Measurements from ENCODE around the gene SLC25A26. TPM values are rescaled to one million over a fixed set of nuclear protein-coding genes. Genes with fewer than 3 reads are reported as not detected.
"Not testable (repeated sequence)": the region's sequence is repeated elsewhere in the genome, so short reads cannot be mapped to it uniquely, and the experiment has no call there.

SLC25A26 gene
- total RNA-seq, 2 donors from 2014 or later: 17.1 to 17.8 TPM

- H3K27ac ChIP-seq: no peak overlapping the region
- no peaks in the 10 kb centered on the region for H3K9me3 ChIP-seq
- intact Hi-C loops (cut with DNase I): no loop called here
- TF ChIP-seq CTCF (IDR thresholded peaks at IDR 0.05): no peak
- H3K27me3 ChIP-seq: no peaks in the 10 kb centered on the region
- H3K36me3 ChIP-seq: no peaks in the 10 kb centered on the region
- no peak overlapping the region for H3K9ac ChIP-seq (ENCODE audit: low read depth in 2 of 2, low read length in 2 of 2)
- DNase-seq: no peak
- H3K4me1 ChIP-seq: no peaks in the 10 kb centered on the region
- no peak overlapping the region for H3K4me3 ChIP-seq
Measured at GRCh38 chr3:66280304-66280703, 59.5 kb downstream of the SLC25A26 start.

GRCh38 chr3:66291922-66292321 is 71.1 kb downstream of the SLC25A26 start:
- H3K27ac ChIP-seq; H3K9ac ChIP-seq (ENCODE audit: low read depth in 2 of 2, low read length in 2 of 2); intact Hi-C loops (cut with DNase I); H3K36me3 ChIP-seq; H3K4me1 ChIP-seq; DNase-seq; H3K9me3 ChIP-seq; H3K27me3 ChIP-seq; H3K4me3 ChIP-seq: not testable (repeated sequence)

DNA sequence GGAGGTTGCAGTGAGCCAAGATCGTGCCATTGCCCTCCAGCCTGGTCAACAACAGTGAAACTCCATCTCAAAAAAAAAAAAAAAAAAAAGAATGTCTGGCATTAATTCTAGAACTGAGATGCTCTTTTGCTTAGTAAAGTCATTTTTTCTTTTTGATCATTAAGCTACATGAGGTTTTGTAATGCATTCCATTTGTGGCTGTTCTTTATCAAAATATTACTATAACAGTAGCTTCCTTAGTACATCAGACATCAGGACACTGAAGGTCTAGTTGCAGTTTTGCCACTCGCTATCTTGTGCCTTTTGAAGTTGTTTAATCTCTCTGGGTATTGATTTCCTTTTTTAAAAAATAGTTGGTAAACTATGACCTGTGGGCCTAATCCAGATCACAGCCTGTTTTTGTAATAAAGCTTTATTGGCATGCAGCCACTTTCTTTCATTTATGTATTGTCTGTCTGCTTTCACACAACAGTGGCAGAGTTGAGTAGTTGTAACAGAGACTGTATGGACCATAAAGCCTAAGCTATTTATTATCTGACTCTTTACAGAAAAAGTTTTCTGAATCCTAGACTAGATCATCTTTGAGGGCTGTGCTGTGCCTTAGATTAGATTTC is 76.6 kb downstream of the SLC25A26 start:
- Histone ChIP-seq H3K4me1 (no peaks in the 10 kb centered on the region), H3K27me3 (no peaks in the 10 kb centered on the region), H3K9ac (ENCODE audit: low read depth in 2 of 2, low read length in 2 of 2) (no peak overlapping the region), H3K36me3 (no peaks in the 10 kb centered on the region), H3K9me3 (no peaks in the 10 kb centered on the region), H3K27ac (no peak overlapping the region), H3K4me3 (no peak overlapping the region)
- no peak for DNase-seq
- no peak for TF ChIP-seq CTCF (IDR thresholded peaks at IDR 0.05)
- intact Hi-C loops (cut with DNase I): no loop called here

- no peaks in the 10 kb centered on the region for H3K36me3 ChIP-seq
- no peak for DNase-seq
- no peaks in the 10 kb centered on the region for H3K27me3 ChIP-seq
- no peak overlapping the region for H3K27ac ChIP-seq
- H3K4me3 ChIP-seq: no peak overlapping the region
- no peaks in the 10 kb centered on the region for H3K4me1 ChIP-seq
- no peak overlapping the region for H3K9ac ChIP-seq (ENCODE audit: low read depth in 2 of 2, low read length in 2 of 2)
- no peaks in the 10 kb centered on the region for H3K9me3 ChIP-seq
- intact Hi-C loops (cut with DNase I): no loop called here
- no peak for TF ChIP-seq CTCF (IDR thresholded peaks at IDR 0.05)
Measured at GRCh38 chr3:66297900-66298299, 77.1 kb downstream of the SLC25A26 start.

- intact Hi-C loops (cut with DNase I): no loop called here
- DNase-seq: no peak
- Histone ChIP-seq H3K27me3 (no peaks in the 10 kb centered on the region), H3K9me3 (no peaks in the 10 kb centered on the region), H3K4me3 (no peak overlapping the region), H3K4me1 (no peaks in the 10 kb centered on the region), H3K9ac (ENCODE audit: low read depth in 2 of 2, low read length in 2 of 2) (no peak overlapping the region), H3K36me3 (no peaks in the 10 kb centered on the region), H3K27ac (no peak overlapping the region)
- no peak for TF ChIP-seq CTCF (IDR thresholded peaks at IDR 0.05)
Measured at GRCh38 chr3:66298591-66298990, 77.8 kb downstream of the SLC25A26 start.

GRCh38 chr3:66299085-66299484 is 78.3 kb downstream of the SLC25A26 start:
- H3K36me3 ChIP-seq; H3K4me3 ChIP-seq; H3K27ac ChIP-seq; H3K9ac ChIP-seq (ENCODE audit: low read depth in 2 of 2, low read length in 2 of 2); H3K4me1 ChIP-seq; H3K27me3 ChIP-seq; intact Hi-C loops (cut with DNase I); DNase-seq; H3K9me3 ChIP-seq: not testable (repeated sequence)

Measured in colonic mucosa (tissue), 4 donors.